Nephron (organoid): ENCODE results near the gene UNC5C.
A peak's percentile ranks its signal among the peaks of the same experiment; 100 is the strongest.

Source experiments
- H3K27ac Mint-ChIP-seq, 3 experiments: 2 replicates each; pipeline ENCODE4 v1.8.0; 2020; ENCODE audit warnings: mixed read lengths in 3 of 3, mild to moderate bottlenecking in 2 of 3, moderate library complexity in 1 of 3
- H3K27me3 Mint-ChIP-seq: 2 replicates; pipeline ENCODE4 v1.8.0; 2021; ENCODE audit warnings: low read depth, mild to moderate bottlenecking, moderate library complexity, mixed read lengths
- H3K36me3 Mint-ChIP-seq: 2 replicates; pipeline ENCODE4 v1.8.0; 2020; ENCODE audit warnings: low read depth, mixed read lengths
- H3K4me1 Mint-ChIP-seq: 2 replicates; pipeline ENCODE4 v1.8.0; 2020; ENCODE audit warnings: mixed read lengths
- H3K4me3 Mint-ChIP-seq, 3 experiments: 2 replicates each; pipeline ENCODE4 v1.8.0; 2020; ENCODE audit warnings: mild to moderate bottlenecking in 3 of 3, mixed read lengths in 3 of 3, moderate library complexity in 2 of 3
- H3K9me3 Mint-ChIP-seq: 2 replicates; pipeline ENCODE4 v1.8.0; 2020; ENCODE audit warnings: mixed read lengths
- CTCF ChIP-seq, 3 experiments: fragments of 200-600 bp; sonication (generic); IDR thresholded peaks; one replicate each; pipeline ENCODE4 v1.5.0; 2021; ENCODE audit warnings: antibody characterized with exemption in 3 of 3; ENCODE audit not compliant: unreplicated experiment in 3 of 3

The UNC5C gene

GRCh38 chr4:95537863-95538488, 10.8 kb downstream of the UNC5C start:
- Mint-ChIP-seq H3K27me3 (no peaks in the 10 kb centered on the region), H3K9me3 (peaks cover 2% of the 10 kb centered on the region), H3K4me1 (peaks cover 25% of the 10 kb centered on the region), H3K36me3 (peaks cover 5% of the 10 kb centered on the region), H3K4me3 (peak overlapping the region in 1 of 3 experiments; percentile 35), H3K27ac (peak overlapping the region; percentile 26 to 79 (median 59))
- no peak for TF ChIP-seq CTCF (IDR thresholded peaks at IDR 0.05; ENCODE audit: unreplicated experiment in 3 of 3)

- Mint-ChIP-seq H3K4me1 (peaks cover 22% of the 10 kb centered on the region), H3K9me3 (peaks cover under 1% of the 10 kb centered on the region), H3K4me3 (peak overlapping the region in 1 of 3 experiments; percentile 35), H3K27me3 (no peaks in the 10 kb centered on the region), H3K27ac (peak overlapping the region; percentile 26 to 79 (median 59)), H3K36me3 (peaks cover 3% of the 10 kb centered on the region)
- no peak for TF ChIP-seq CTCF (IDR thresholded peaks at IDR 0.05; ENCODE audit: unreplicated experiment in 3 of 3)
Measured at GRCh38 chr4:95537191-95537590, 11.6 kb downstream of the UNC5C start.

GRCh38 chr4:95536650-95537049, 12.1 kb downstream of the UNC5C start:
- peak overlapping the region in 1 of 3 experiments; percentile 26 for H3K27ac Mint-ChIP-seq
- H3K27me3 Mint-ChIP-seq: no peaks in the 10 kb centered on the region
- H3K36me3 Mint-ChIP-seq: peaks cover 3% of the 10 kb centered on the region
- H3K9me3 Mint-ChIP-seq: no peaks in the 10 kb centered on the region
- peaks cover 20% of the 10 kb centered on the region for H3K4me1 Mint-ChIP-seq
- no peak for TF ChIP-seq CTCF (IDR thresholded peaks at IDR 0.05; ENCODE audit: unreplicated experiment in 3 of 3)
- H3K4me3 Mint-ChIP-seq: no peak overlapping the region

- H3K4me3 Mint-ChIP-seq: no peak overlapping the region
- H3K36me3 Mint-ChIP-seq: peaks cover 3% of the 10 kb centered on the region
- no peak overlapping the region for H3K27ac Mint-ChIP-seq
- H3K9me3 Mint-ChIP-seq: no peaks in the 10 kb centered on the region
- H3K4me1 Mint-ChIP-seq: peaks cover 20% of the 10 kb centered on the region
- H3K27me3 Mint-ChIP-seq: no peaks in the 10 kb centered on the region
- TF ChIP-seq CTCF (IDR thresholded peaks at IDR 0.05; ENCODE audit: unreplicated experiment in 3 of 3): no peak
Measured at GRCh38 chr4:95535180-95535579, 13.6 kb downstream of the UNC5C start.

GRCh38 chr4:95534032-95534431, 14.7 kb downstream of the UNC5C start:
- H3K36me3 Mint-ChIP-seq: peaks cover 3% of the 10 kb centered on the region
- H3K4me1 Mint-ChIP-seq: peaks cover 24% of the 10 kb centered on the region
- no peak overlapping the region for H3K4me3 Mint-ChIP-seq
- no peak for TF ChIP-seq CTCF (IDR thresholded peaks at IDR 0.05; ENCODE audit: unreplicated experiment in 3 of 3)
- no peaks in the 10 kb centered on the region for H3K9me3 Mint-ChIP-seq
- H3K27ac Mint-ChIP-seq: no peak overlapping the region
- no peaks in the 10 kb centered on the region for H3K27me3 Mint-ChIP-seq

- H3K27ac Mint-ChIP-seq: peak overlapping the region in 1 of 3 experiments; percentile 21
- TF ChIP-seq CTCF (IDR thresholded peaks at IDR 0.05; ENCODE audit: unreplicated experiment in 3 of 3): no peak
- no peaks in the 10 kb centered on the region for H3K9me3 Mint-ChIP-seq
- no peaks in the 10 kb centered on the region for H3K27me3 Mint-ChIP-seq
- H3K4me3 Mint-ChIP-seq: no peak overlapping the region
- peaks cover 27% of the 10 kb centered on the region for H3K4me1 Mint-ChIP-seq
- peaks cover 3% of the 10 kb centered on the region for H3K36me3 Mint-ChIP-seq
Measured at GRCh38 chr4:95533254-95533653, 15.5 kb downstream of the UNC5C start.
